T47D (cell line): Measurements from ENCODE around the gene TBCD.

Source experiments
- DNase-seq, 2 experiments: peaks; one replicate each; pipeline versions ENCODE4 v3.0.0 to v3.0.0-alpha.2; 2011 to 2012; ENCODE audit warnings: low read depth in 1 of 2, low spot score in 1 of 2
- JUND ChIP-seq: IDR thresholded peaks from 2 replicates; pipeline ENCODE4 v1.6.1; 2012; ENCODE audit warnings: low read depth
- in situ Hi-C: cut with HindIII; loops from 2 replicates; pipeline ENCODE4 v1.10.0; 2016; ENCODE audit warnings: low sequenced_read_pairs, low pct_unique_long_range_greater_than_20kb

Gene TBCD

DNA sequence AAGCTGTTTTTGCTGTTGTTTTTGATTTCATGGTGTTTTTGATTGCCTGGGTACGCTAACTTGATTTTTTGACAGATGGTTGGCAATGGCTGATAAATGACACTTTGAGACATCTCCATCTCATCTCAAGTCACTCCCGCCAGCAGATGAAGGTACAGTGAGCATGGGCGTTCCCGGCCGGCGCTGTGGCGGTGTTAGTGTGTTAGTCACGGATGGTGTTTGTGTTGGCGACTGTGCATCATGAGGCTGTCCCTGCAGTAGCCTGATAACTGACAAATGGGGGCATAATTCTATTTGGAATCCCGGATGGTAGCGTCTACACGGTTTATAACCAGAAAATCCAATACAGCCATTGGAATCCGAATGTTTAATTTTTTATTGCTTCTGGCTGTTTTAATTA is 169.6 kb downstream of the TBCD start:
- no peak for DNase-seq
- no peak for TF ChIP-seq JUND
- in situ Hi-C loops: no loop called here

DNA sequence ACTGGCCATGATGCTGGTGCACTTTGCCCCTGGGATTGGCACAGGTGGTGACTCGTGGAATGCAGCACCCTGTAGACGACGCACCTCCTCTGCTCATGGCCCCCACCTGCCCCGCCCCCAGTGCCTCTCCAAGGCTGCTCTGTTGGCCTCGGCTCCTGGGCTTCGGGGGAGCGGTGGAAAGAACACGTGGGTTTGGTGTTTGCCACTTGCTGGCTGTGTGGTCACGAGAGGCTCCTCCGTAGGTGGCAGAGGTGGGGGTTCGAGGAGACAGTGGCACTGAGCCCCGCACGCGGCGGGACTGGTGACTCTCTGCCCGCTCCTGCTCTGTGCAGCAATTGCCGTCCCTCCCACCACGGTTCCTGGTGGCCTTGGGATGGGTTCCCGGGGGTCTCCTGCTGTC is 170.8 kb downstream of the TBCD start:
- no peak for TF ChIP-seq JUND
- in situ Hi-C loops: no loop called here
- DNase-seq: no peak

DNA sequence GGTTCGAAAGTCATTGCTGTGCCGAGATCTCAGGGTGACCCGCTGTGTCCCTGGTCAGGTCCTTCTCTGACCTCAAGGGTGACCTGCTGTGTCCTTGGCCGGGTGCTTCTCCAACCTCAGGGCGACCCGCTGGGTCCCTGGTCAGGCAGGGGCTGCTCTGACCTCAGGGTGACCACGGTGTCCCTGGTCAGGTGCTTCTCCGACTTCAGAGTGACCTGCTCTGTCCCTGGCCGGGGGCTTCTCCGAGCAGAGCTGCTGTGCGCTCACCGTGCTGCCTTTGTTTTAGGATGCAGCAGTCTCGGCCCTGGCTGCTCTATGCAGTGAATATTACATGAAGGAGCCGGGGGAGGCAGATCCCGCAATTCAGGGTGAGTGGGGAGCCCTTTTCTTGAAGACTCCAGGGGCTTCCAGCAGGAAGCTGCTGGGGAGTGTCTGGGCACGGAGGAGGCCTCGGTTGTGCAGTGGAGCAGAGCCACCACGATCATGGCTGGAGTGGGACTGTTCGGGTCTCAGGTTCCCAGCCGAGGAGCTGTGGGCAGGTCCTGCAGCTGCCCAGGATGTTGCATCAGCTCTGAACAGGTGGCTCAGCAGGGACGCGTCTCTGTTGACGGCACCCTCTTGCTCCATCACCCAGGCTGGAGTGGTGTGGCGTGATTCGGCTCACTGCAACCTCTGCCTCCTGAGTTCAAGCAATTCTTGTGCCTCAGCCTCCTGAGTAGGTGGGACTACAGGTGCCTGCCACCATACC is 171.7 kb downstream of the TBCD start:
- no peak for DNase-seq
- TF ChIP-seq JUND: no peak
- in situ Hi-C loops: no loop called here

DNA sequence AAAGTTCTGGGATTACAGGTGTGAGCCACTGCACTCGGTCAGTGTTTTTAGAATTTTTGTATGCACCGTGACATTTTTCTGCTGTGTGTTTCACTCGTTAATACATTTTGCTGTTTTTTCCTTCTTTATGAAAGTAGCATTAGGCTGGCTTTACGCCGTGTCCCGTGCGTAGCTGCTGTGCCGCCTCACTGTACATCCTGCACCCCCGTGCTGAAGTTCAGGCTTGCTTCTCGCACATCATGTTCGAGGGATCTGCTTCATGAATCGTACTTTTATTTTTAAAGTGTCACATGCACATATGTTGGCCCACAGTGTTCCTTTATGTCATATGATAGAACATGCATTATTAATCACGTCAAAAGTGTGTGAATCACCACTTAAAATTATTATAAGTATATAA is 172.3 kb downstream of the TBCD start:
- in situ Hi-C loops: no loop called here
- TF ChIP-seq JUND: no peak

DNA sequence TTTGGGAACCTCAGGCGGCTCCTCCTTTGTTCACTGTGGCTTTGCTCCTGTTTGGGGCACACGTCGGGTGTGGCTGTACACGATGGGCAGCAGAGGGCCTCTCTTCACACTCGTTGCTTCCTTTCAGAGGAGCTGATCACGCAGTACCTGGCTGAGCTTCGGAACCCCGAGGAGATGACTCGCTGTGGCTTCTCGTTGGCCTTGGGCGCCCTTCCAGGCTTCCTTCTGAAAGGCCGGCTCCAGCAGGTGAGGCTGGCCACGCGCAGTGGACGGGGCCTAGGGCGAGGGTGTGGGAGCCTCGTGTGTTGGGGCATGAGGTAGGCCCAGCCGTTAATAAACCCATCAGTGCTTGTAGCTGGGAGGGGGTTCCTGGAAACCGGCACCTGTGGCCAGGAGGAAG is 172.9 kb downstream of the TBCD start:
- in situ Hi-C loops: no loop called here
- peak in 1 of 2 experiments; percentile 51 for DNase-seq
- no peak for TF ChIP-seq JUND

More for the DNA sequence above, 172.3 kb downstream of the TBCD start:
- no peak for DNase-seq

DNA sequence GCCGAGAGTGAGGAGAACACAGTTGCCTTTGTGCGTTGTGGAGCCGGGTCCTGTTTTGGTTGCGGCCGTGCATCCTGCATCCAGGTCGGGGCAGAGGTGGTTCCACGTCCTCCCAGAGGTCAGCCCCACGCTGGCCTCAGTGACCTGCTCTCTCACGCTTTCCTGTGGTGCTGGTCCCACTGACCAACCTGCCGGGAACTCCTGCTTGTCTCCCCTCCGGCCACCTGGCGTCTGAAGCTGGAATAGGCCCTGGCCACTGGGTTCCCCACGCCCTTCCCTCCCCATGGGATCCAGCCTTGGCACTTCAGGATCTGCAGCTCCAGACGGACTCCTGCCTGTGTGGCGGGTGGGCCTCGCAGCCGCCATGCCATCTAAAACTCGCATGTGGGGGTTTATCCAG is 173.5 kb downstream of the TBCD start:
- in situ Hi-C loops: no loop called here
- DNase-seq: peak; percentile 25 to 44
- TF ChIP-seq JUND: no peak

DNA sequence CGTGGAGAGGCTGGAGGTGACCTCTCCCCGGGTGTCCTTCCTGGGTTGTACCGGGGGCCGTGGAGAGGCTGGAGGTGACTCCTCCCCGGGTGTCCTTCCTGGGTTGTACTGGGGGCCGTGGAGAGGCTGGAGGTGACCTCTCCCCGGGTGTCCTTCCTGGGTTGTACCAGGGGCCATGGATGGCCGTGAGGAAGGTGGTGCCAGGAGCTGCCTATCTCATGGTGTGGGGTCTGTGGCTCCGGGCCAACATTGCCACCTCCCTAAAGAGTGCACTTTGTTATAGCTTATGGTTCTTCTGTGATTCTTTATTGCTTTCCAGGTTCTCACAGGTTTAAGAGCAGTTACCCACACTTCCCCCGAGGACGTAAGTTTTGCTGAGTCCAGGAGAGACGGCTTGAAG is 174.2 kb downstream of the TBCD start:
- DNase-seq: no peak
- in situ Hi-C loops: no loop called here
- no peak for TF ChIP-seq JUND

DNA sequence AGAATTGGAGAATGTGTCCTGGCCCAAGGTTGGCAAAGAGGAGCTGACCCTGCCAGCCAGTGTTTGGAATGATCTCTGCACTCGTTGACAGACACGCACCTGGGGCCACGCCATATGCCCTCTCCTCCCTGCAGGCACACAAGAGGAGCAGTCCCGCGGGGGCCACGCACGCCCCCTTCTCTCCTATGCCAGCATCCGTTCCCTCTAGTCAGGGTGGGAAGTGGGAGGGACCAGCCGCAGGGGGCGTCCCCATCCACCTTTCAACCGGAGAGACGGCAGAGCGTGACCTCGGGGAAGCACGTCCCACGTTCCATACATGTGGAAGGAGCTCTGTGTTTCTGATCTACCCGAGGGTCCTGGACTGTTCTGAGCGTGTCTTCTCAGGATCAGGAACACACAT is 174.9 kb downstream of the TBCD start:
- no peak for TF ChIP-seq JUND
- DNase-seq: no peak
- in situ Hi-C loops: no loop called here

DNA sequence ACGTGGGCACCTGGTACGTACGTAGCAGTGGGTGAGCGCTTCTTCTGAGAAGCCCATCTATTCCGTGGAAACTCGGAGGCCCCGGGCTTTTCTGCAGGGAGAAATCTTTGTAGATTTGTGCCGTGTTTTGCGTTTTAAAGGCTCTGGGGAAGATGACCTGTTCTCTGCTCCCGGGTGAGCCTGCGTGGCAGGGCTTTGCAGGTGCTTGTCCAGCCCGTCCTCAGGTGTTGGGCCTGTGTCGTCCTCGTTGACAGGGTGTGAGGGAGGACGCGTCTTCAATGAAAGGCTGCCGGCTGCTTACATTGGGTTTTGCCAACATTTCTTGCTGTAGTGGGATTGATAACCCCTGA is 175.4 kb downstream of the TBCD start:
- no peak for DNase-seq
- in situ Hi-C loops: no loop called here
- TF ChIP-seq JUND: no peak

DNA sequence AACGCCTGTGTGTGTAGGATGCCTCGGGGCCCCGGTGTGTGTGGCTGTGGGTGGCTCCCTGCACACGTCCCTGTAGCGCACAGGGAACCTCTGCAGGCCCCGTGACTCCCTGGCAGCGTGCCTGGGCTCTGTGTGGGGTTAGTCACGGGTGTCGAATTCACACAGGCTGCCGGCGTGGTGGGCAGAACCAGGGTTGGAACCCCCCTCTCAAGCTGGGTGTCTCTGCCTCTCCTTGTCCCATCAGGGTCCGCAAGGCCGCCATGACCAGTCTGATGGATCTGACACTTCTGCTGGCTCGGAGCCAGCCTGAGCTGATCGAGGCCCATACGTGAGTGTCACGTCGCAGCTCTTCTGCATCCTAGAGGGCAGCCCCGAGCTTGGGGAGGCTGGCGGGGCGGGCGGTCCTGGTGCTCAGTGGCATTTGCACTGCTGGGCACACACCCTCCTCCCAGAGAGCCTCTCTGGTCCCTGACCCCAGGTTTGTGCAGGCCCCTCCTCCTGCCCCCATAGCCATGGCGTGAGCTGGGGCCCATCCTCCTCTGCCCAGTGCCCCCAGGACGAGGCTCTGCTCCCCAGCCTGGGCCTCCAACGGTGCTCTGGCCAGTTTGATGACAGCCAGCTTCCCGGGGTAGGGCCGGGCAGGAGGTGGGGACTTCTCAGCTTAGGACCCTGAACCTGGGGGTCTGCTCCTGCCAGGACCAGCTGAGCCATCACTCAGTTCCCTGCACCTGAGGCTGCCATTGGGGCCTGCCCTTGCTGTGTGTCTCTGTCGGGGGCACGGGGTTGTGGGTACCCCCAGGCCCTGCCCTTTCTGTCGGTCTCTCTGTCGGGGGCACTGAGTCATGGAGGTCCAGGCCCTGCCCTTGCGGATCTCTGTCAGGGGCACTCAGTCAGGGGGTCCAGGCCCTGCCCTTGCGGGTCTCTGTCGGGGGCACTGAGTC is 176.1 kb downstream of the TBCD start:
- in situ Hi-C loops: no loop called here
- TF ChIP-seq JUND: no peak
- DNase-seq: no peak

DNA sequence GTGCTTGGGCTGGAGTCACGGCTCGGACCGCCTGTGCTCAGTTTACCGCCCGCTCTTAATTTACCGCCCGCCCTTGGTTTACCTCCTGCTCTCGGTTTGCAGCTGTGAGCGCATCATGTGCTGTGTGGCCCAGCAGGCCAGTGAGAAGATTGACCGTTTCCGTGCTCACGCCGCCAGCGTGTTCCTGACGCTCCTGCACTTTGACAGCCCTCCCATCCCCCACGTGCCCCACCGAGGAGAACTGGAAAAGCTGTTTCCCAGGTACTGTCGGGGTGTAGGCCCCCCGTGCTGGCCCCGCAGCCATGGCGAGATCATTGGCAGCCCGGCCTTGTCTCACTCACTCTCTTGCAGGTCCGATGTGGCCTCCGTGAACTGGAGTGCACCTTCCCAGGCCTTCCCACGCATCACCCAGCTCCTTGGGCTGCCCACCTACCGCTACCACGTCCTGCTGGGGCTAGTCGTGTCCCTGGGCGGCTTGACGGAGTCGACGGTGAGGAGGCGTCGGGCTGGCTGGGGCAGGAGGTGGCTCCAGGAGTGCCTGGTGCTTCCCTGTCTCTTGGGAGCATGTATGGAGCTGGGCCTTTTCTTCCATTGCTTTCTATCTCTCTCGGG is 177.3 kb downstream of the TBCD start:
- no peak for DNase-seq
- no peak for TF ChIP-seq JUND
- in situ Hi-C loops: no loop called here

DNA sequence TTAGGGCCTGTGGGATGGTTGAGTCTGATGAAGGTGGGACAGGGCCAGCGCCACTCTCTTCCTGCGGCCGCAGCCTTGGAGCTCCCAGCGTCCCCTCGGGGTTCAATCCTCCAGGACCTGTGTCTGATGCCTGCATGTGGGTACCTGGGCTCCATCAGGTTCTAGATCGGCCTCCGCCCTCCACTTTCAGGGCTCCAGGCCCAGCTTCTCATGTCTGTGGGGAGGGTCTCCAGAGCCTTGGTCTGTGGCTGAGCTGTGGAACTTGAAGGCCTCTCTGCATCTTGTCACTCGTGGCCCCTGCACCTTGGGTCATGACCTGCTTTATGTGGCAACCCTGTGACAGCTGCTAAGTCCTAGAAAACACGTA is 177.8 kb downstream of the TBCD start:
- in situ Hi-C loops: no loop called here
- no peak for TF ChIP-seq JUND
- DNase-seq: no peak

DNA sequence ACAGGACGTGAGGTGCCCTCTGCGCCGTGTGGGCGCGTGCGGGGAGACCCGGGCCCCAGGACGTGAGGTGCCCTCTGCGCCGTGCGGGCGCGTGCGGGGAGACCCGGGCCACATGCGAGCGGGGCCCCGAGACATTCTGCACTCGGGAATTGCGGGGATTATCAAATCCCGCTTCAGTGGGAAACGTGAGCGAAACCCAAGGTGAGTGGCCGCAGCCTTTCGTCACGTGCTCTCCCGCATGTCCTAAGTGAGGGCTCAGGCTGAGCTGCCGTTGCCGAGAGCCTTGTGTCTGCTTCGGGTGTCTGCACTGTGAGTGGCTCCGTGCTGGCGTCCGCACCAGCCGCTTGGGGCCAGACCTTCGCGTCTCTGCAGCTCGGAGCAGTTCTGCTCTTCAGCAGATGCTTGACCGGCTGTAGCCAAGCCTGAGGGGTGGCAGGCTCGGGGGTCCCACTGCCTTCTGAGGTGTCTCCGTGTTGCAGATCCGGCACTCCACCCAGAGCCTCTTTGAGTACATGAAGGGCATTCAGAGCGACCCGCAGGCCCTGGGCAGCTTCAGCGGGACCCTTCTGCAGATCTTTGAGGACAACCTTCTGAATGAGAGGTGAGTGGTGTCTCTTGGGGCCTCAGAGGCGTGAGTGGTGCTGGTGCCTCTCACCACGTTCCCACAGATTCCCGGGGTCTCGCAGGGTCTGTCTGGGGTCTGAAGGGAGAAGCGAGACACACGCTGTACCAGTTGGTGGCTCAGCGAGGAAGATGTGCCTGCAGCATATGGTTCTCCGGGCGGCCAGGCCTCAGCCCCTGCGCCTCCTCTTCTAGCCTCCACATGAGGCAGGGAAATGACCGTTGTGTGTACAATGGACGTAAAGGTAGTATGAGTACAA is 178.4 kb downstream of the TBCD start:
- TF ChIP-seq JUND: no peak
- no peak for DNase-seq
- in situ Hi-C loops: no loop called here
